ENCODE measurements around the gene JSRP1.

DNA sequence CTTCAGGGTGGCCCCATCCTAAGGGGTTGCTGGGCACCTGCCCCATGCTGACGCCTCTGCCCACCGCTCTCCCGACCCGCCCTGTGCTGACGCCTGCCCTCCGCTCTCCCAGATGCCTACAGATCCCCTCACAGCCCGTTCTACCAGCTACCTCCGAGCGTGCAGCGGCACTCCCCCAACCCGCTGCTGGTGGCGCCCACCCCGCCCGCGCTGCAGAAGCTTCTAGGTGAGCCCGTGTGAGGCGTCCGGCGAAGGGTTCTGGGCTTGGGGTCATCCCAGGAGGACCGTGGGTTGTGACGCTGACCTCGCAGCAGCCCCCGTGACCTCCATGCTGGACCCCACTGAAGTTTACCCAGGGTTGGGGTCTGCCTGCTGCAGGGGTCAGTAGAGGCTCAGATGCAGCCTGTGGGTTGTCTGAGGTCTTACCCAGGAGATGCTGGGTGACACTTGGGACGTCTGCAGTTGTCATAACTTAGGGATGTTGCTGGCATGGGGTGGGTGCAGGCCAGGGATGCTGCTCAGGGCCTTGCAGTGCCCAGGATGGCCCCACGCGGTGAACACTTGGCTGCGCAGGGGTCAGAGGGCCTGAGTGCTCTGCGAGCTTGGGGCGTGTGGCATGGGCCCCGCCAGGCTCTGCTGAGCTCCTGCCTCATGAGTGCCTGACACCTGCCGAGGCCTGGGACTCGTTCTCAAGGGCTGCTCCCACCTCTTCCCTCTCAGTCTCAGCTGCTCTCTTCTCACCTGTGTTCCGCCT is 45.1 kb downstream of the JSRP1 start:
- TF ChIP-seq CTCF (IDR thresholded peaks at IDR 0.05) (no peak), POLR2A (IDR thresholded peaks at IDR 0.05) (no peak)

Measured in esophagus squamous epithelium (tissue), 4 donors.